ENCODE measurements around the gene TMPO.
A peak's percentile ranks its signal among the peaks of the same experiment; 100 is the strongest.

TMPO gene

GRCh38 chr12:98515287-98516110, at the start of gene TMPO (continued):
- no peak for TF ChIP-seq WT1 (tag by site-specific recombination; IDR thresholded peaks at IDR 0.05)
- no peak for TF ChIP-seq REPIN1 (tag by site-specific recombination; IDR thresholded peaks at IDR 0.05; ENCODE audit: low read depth)
- no peak for TF ChIP-seq ZNF624 (tag by site-specific recombination; IDR thresholded peaks at IDR 0.05)
- no peak; the same call in 1 of the 2 replicates for TF ChIP-seq ZNF391 (tag by site-specific recombination; IDR thresholded peaks at IDR 0.05; ENCODE audit: borderline replicate concordance, low read depth)
- no peak for TF ChIP-seq MYNN (tag by site-specific recombination; IDR thresholded peaks at IDR 0.05; ENCODE audit: borderline replicate concordance)
- no peak for TF ChIP-seq ZNF521 (tag by site-specific recombination; IDR thresholded peaks at IDR 0.05)
- peak; percentile 52; the same call in 1 of the 2 replicates for TF ChIP-seq ZNF324 (tag by site-specific recombination; IDR thresholded peaks at IDR 0.05)
- no peak for TF ChIP-seq ZNF23 (tag by site-specific recombination; IDR thresholded peaks at IDR 0.05; ENCODE audit: borderline replicate concordance)
- no peak for TF ChIP-seq ZNF19 (tag by site-specific recombination; IDR thresholded peaks at IDR 0.05; ENCODE audit: low read depth)
- no peak; the same call in 1 of the 2 replicates for TF ChIP-seq ZNF768 (tag by site-specific recombination; IDR thresholded peaks at IDR 0.05)
- no peak; the same call in none of the 2 replicates for TF ChIP-seq ZSCAN5A (tag by site-specific recombination; IDR thresholded peaks at IDR 0.05)
- no peak for TF ChIP-seq PRDM6 (tag by site-specific recombination; IDR thresholded peaks at IDR 0.05)
- peak; percentile 61; the same call in 1 of the 2 replicates for TF ChIP-seq ZXDB (tag by site-specific recombination; IDR thresholded peaks at IDR 0.05)
- TF ChIP-seq ZNF211 (tag by site-specific recombination; IDR thresholded peaks at IDR 0.05; ENCODE audit: low read depth), result no peak
- peak; percentile 20; the same call in 1 of the 2 replicates for TF ChIP-seq ZNF561 (tag by site-specific recombination; IDR thresholded peaks at IDR 0.05; ENCODE audit: borderline replicate concordance)
- TF ChIP-seq ZNF175 (tag by site-specific recombination; IDR thresholded peaks at IDR 0.05), result no peak
- TF ChIP-seq ZNF530 (tag by site-specific recombination; IDR thresholded peaks at IDR 0.05; ENCODE audit: low read depth), result no peak
- TF ChIP-seq ZNF664 (tag by site-specific recombination; IDR thresholded peaks at IDR 0.05), result no peak
- TF ChIP-seq MZF1 (tag by site-specific recombination; IDR thresholded peaks at IDR 0.05; ENCODE audit: borderline replicate concordance), result no peak
- no peak for TF ChIP-seq YY2 (tag by site-specific recombination; IDR thresholded peaks at IDR 0.05)
- TF ChIP-seq ZNF433 (tag by site-specific recombination; IDR thresholded peaks at IDR 0.05; ENCODE audit: low read depth), result no peak
- no peak for TF ChIP-seq ZNF146 (tag by site-specific recombination; IDR thresholded peaks at IDR 0.05)
- TF ChIP-seq AEBP2 (tag by site-specific recombination; IDR thresholded peaks at IDR 0.05; ENCODE audit: borderline replicate concordance), result no peak
- no peak for TF ChIP-seq SALL2 (tag by site-specific recombination; IDR thresholded peaks at IDR 0.05; ENCODE audit: borderline replicate concordance)
- TF ChIP-seq ZNF585B (tag by site-specific recombination; IDR thresholded peaks at IDR 0.05), result no peak
- TF ChIP-seq ZNF311 (tag by site-specific recombination; IDR thresholded peaks at IDR 0.05; ENCODE audit: borderline replicate concordance), result no peak
- no peak for TF ChIP-seq SETDB1 (IDR thresholded peaks at IDR 0.05; ENCODE audit: insufficient read length, low read length)
- no peak for TF ChIP-seq ZNF280D (tag by site-specific recombination; IDR thresholded peaks at IDR 0.05)
- no peak for TF ChIP-seq ZNF202 (tag by site-specific recombination; IDR thresholded peaks at IDR 0.05; ENCODE audit: borderline replicate concordance)
- no peak for TF ChIP-seq ZNF677 (tag by site-specific recombination; IDR thresholded peaks at IDR 0.05)
- no peak for TF ChIP-seq GLI4 (tag by site-specific recombination; IDR thresholded peaks at IDR 0.05)
- peak; percentile 20; the same call in 1 of the 2 replicates for TF ChIP-seq OVOL3 (tag by site-specific recombination; IDR thresholded peaks at IDR 0.05)
- TF ChIP-seq ZBTB21 (tag by site-specific recombination; IDR thresholded peaks at IDR 0.05), result no peak
- TF ChIP-seq ZNF837 (tag by site-specific recombination; IDR thresholded peaks at IDR 0.05), result no peak
